ENCODE data around the gene AQP5.

The AQP5 gene
- total RNA-seq: 0 reads per million in 2 experiments

GRCh38 chr12:49961111-49961922 lies at the start of gene AQP5:
Gene AQP5 (plus strand): TSS chr12:49961872. CDS start chr12:49962018, 146 bp downstream.
- DNase-seq (ENCODE audit: low read depth): no peak

DNA sequence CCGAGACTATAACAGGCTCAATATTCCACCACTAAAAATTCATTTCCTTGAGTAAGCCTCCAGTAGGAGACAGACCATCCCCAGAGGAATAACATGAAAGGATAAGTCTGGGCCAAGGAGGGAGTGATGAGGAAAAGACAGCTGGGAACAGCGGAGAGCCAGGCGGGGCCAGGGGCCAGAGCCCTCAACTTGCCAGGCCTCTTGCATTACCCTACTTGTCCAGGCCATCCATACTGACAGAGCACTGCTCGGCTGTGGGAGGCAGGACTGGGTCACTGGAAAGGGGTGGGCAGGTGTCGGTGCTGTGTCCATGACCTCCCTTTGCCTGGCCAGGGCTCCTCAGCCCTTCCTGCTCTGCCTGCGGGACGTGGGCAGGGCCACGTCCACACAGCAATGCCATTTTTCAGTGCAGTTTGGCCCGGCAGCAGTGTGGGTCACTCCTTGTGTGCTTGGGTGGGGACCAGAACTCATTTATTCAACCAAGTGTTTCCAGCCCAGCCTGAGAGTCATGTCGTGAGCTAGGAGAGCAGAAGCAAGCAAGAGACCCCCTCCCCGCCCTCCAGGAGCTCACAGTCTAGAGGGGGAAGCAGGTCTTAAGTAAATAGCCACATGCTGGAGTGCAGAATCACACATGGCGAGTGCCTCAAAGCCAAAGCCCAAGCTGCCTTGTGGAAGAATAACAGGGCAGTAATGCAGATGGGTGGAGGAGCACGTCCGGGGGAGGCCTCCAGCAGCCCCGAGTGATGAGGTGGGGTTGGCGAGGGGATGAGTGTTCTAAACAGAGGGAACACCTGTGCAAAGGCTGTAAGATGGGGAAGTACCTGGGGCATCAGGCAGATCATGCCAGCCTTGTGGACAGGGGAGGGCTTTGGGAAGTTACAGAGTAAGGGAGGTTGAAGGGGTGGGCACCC lies 49.1 kb upstream of the AQP5 start:
- no peak for DNase-seq (ENCODE audit: low read depth)

GRCh38 chr12:49916129-49916919 lies 45.3 kb upstream of the AQP5 start:
- DNase-seq (ENCODE audit: low read depth): no peak

- DNase-seq (ENCODE audit: low read depth): no peak
Observed at GRCh38 chr12:49917166-49917787, 44.4 kb upstream of the AQP5 start.

DNA sequence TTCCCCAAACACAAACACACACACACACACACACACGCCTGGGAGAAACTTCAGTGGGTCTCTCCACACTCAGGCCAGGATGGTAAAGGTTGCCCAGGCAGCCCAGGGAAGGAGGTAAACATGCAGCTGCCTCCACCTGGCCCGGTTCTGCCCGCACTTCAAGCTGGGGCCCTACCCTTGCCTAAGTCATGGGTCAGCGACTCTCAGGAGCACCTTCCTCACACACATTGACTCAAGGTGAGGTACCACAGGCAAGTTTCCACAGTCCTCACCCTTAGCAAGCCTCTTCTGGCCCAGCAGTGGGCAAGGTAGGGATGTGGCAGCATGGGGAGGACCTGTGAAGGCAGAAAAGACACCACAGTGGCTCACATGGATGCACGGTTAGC lies 43.9 kb upstream of the AQP5 start:
- no peak for DNase-seq (ENCODE audit: low read depth)

- DNase-seq (ENCODE audit: low read depth): no peak
Observed at GRCh38 chr12:49920241-49920914, 41.3 kb upstream of the AQP5 start.

- DNase-seq (ENCODE audit: low read depth): no peak
Observed at GRCh38 chr12:49920915-49921286, 40.8 kb upstream of the AQP5 start.

GRCh38 chr12:49921299-49921698 lies 40.4 kb upstream of the AQP5 start:
- DNase-seq (ENCODE audit: low read depth): no peak

DNA sequence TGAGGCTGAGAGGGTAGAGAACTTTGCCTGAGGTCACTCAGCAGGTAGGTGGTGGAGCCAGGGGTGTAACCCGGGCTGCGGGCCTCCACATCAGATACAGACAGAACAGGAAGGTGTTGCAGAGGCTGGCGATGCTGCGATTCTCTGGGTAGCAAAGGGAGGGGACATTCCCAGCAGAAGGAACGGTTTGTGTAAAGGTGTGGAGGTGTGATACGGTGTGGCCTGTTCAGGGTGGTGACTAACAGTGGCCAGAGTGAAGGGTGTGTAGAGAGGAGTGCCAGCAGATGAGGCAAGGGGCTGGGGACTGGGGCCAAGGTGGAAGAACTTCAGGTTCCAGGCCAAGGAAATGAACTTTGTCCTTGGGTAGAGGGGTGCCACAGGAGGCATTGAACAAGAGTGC lies 39.7 kb upstream of the AQP5 start:
- no peak for DNase-seq (ENCODE audit: low read depth)

- DNase-seq (ENCODE audit: low read depth): no peak
Observed at GRCh38 chr12:49922349-49923034, 39.2 kb upstream of the AQP5 start.

- DNase-seq (ENCODE audit: low read depth): no peak
Observed at GRCh38 chr12:49923035-49923644, 38.5 kb upstream of the AQP5 start.

DNA sequence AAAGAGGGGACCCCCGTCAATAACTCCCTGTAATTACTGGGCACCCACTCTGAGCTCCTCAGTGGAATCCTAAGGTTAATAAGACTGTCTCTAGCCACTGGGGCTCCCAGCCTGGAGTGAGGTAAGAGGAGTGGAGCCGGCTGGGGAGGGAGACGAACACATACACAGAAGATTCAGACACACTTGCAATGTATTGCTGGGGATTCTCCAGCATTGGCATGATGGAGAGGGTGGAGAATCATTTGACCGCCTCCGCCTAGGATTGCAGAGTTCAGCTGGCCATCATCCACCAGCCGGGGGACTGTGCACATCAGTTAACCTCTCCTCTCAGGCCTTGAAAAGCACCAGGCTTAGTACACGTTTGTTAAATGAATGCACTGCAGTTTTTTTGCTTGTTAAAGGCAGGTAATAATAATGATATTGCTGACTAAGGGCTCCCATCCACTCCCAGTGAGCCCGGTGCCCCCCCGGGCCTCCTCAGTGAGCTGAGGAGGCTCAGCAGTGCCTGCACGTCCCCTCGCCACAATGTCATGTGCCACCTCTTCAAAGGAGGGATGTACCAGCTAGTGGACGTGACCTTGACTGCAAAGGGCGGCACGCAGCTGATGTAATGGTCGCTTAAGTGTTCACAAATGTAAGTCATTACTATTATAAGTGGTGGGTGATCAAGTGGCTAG lies 37.7 kb upstream of the AQP5 start:
- DNase-seq (ENCODE audit: low read depth): no peak

- no peak for DNase-seq (ENCODE audit: low read depth)
Observed at GRCh38 chr12:49924628-49925246, 36.9 kb upstream of the AQP5 start.

DNA sequence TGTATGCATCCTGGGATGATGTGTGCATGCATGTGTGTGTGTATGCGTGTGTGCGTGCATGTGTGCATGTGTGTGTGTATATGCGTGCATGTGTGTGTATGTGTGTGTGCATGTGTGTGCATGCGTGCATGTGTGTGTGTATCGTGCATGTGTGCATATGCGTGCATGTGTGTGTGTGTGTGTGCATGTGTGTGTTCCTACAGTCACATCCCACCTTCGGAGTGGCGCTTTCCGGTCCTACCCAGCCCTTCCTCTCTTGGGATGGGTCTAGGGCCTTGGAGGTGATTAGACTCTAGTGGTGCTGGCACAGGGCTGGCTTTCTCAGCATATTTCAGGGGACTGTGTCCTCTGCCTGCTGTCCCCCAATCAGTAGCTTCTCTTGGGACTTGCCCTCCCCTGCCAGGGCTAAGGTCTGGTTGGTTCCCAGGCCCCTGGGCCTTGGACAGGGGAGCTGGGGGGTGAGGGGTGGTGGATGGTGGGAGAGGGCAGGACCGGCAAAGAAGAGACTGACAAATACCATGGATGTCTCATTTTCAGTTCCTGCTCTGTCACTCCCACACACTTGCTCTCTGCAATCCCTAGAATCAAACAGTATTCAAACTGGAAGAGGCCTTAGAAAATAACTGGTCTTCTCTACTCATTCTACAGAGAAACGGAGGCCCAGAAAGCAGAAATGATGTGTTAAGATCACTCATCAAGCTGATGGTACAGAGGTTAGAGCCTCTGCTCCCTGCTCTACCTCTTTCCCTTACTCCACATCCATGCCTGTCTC lies 36.1 kb upstream of the AQP5 start:
- no peak for DNase-seq (ENCODE audit: low read depth)

- DNase-seq (ENCODE audit: low read depth): no peak
Observed at GRCh38 chr12:49928471-49928870, 33.2 kb upstream of the AQP5 start.

DNA sequence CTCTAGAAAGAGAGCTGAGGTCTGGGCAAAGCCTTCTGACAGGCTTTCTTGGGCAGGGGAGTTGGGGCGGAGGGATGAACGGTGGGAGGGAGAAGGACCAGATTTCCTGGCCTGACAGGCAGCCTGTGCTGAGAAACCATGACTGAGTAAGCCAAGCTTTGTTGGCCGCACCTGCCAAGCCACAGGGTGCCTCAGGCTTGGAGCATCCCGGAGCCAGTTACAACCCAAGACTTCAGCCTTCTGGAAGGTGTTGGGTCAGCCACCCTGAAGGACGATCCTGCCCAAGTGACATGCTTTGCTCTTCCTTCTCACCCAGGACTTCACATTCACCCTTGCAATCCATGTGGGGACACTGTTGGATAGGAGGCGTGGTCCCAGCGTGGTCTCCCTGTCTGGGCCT lies 32.1 kb upstream of the AQP5 start:
- DNase-seq (ENCODE audit: low read depth): no peak

- no peak for DNase-seq (ENCODE audit: low read depth)
Observed at GRCh38 chr12:49930515-49931288, 31.0 kb upstream of the AQP5 start.

DNA sequence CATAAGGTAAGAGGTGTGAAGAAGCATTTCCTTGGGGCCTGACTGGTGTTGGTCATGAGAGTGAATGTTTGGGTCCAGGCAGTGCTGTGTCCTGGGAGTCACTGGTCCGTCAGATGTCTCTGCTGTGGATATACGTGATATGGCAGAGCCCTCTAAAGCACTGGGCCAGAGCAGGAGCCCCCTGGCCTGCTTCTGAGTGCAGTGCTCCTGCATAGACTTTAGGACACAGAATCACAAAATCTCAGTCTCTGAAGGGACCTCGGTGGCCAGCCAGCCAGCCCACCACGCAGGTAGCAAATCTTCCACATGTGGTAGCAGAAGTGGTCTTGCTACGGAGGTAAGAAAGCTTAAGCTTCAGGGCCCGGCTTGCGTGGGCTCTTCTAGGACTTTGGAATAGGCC lies 29.6 kb upstream of the AQP5 start:
- no peak for DNase-seq (ENCODE audit: low read depth)

Measured in T follicular helper cell (primary cell).